Stomach smooth muscle (tissue), 2 donors: ENCODE data around the gene KDM2B.

Experiments used
- H3K27ac ChIP-seq: one replicate; pipeline ENCODE4 v1.7.0; 2013; ENCODE audit warnings: mild to moderate bottlenecking, low read length, inconsistent platforms
- H3K27me3 ChIP-seq, 2 donors: one replicate each; pipeline ENCODE4 v1.7.0; 2013; ENCODE audit warnings: low read length in 2 of 2; ENCODE audit not compliant: insufficient read depth in 2 of 2, control insufficient read depth in 1 of 2
- H3K36me3 ChIP-seq, 2 donors: one replicate each; pipeline ENCODE4 v1.7.0; 2013; ENCODE audit warnings: low read length in 2 of 2; ENCODE audit not compliant: control insufficient read depth in 2 of 2, insufficient read depth in 2 of 2
- H3K4me1 ChIP-seq: one replicate; pipeline ENCODE4 v1.7.0; 2013; ENCODE audit warnings: low read length; ENCODE audit not compliant: control insufficient read depth, insufficient read depth
- H3K4me3 ChIP-seq, 2 donors: one replicate each; pipeline ENCODE4 v1.7.0; 2013; ENCODE audit warnings: low read length in 2 of 2
- H3K9ac ChIP-seq, 2 donors: one replicate each; pipeline ENCODE4 v1.7.0; 2013; ENCODE audit warnings: low read length in 2 of 2, mild to moderate bottlenecking in 1 of 2
- H3K9me3 ChIP-seq, 2 donors: one replicate each; pipeline ENCODE4 v1.7.0; 2013; ENCODE audit warnings: low read length in 2 of 2; ENCODE audit not compliant: control insufficient read depth in 2 of 2
- donor health status: healthy.
- donor health status: Pancreatic carcinoma.

KDM2B gene

DNA sequence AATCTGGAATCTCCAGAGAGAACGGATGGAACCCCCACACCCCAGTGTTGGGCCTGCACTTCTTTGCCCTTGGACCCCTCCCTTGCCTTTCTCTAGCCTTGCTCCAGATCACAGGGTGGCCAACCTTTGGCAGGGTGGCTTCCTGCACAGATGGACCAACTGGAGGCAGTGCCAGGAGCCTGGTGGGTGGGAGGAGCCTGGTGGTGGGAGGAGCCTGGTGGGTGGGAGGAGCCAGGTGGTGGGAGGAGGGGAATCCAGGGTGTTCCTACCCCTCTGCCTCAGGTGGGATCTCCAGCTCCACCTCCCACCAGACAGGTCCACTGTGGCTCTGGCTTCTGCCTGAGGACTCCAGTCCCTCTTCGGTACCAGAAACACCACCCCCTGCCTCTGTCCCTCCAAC lies 30.5 kb upstream of the KDM2B start:
- Histone ChIP-seq H3K27me3 (no peaks in the 10 kb centered on the region), H3K4me3 (no peak overlapping the region), H3K9ac (peak overlapping the region in 1 of 2 donors; percentile 29), H3K4me1 (peaks cover 11% of the 10 kb centered on the region), H3K9me3 (no peaks in the 10 kb centered on the region), H3K27ac (peak overlapping the region; percentile 85), H3K36me3 (no peaks in the 10 kb centered on the region)

DNA sequence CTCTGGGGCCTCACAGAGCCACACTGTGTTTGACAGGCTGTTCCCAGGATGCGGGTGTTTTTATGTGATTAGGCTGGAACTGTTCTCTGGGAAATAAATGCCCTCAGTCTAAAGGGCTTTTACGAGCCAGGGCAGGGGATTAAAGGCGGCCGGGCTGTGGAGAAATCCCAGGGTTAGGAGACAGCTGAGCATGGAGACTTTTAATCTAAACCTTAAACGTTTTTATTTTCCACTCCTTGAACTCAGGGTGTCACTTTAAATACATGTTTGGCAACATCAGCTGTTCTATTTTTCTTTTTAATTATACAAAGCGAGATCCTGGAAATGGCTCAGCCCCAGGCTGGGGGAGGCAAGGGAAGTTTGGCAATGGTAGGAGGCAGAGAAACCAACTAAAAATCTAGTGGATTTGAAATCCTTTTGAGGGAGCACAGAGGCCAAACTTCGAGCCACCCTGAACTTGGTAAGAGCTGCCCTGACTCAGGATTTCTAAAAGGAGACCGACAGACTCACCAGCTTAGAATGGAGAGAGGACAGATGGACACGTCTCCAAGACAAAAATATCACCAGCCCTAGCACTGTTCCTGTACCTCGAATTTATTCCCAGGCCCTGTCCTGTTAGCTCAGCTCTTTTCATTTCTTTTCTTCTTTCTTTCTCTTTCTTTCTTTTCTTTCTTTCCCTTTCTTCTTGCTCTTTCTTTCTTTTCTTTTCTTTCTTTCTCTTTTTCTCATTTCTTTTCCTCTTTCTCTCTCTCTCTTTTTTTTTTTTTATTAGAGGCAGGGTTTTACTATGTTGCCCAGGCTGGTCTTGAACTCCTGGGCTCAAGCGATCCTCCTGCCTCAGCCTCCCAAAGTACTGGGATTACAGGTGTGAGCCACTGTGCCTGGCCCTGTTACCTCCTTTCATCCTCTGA lies 29.7 kb upstream of the KDM2B start:
- H3K27me3 ChIP-seq, result no peaks in the 10 kb centered on the region
- H3K4me3 ChIP-seq, result peak overlapping the region in 1 of 2 donors; percentile 35
- peak overlapping the region; percentile 85 for H3K27ac ChIP-seq
- H3K9me3 ChIP-seq, result no peaks in the 10 kb centered on the region
- H3K9ac ChIP-seq, result peak overlapping the region; percentile 29 to 71
- no peaks in the 10 kb centered on the region for H3K36me3 ChIP-seq
- peaks cover 11% of the 10 kb centered on the region for H3K4me1 ChIP-seq

DNA sequence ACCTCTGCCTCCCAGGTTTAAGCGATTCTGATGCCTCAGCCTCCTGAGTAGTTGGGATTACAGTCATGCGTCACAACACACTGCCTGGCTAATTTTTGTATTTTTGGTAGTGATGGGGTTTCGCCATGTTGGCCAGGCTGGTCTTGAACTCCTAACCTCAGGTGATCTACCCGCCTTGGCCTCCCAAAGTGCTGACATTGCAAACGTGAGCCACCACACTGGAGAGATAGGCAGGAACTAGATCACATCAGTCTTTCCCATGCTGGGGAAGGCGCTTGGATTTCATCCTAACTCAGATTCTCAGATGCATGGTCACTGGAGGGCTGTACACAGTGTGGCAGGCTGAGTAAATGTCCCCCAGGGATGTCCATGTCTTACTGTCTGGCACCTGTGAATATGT lies 27.5 kb upstream of the KDM2B start:
- H3K9me3 ChIP-seq, result no peaks in the 10 kb centered on the region
- no peak overlapping the region for H3K4me3 ChIP-seq
- H3K36me3 ChIP-seq, result no peaks in the 10 kb centered on the region
- peaks cover 11% of the 10 kb centered on the region for H3K4me1 ChIP-seq
- no peaks in the 10 kb centered on the region for H3K27me3 ChIP-seq
- no peak overlapping the region for H3K9ac ChIP-seq
- peak overlapping the region; percentile 11 for H3K27ac ChIP-seq

DNA sequence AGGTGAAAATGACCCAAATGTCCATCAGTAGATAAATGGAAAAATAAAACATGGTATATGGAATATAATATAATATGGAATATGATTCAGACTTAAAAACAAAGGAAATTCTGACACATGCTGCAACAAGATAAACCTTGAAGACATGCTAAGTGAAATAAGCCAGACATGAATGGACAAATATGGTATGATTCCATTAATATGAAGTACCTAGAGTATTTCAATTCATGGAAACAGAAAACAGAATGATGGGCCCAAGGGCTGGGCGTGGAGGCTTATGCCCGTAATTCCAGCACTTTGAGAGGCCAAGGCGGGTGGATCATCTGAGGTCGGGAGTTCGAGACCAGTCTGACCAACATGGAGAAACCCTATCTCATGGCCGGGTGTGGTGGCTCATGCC lies 22.8 kb upstream of the KDM2B start:
- Histone ChIP-seq H3K4me1 (no peaks in the 10 kb centered on the region), H3K27me3 (no peaks in the 10 kb centered on the region), H3K9me3 (no peaks in the 10 kb centered on the region), H3K9ac (no peak overlapping the region), H3K4me3 (no peak overlapping the region), H3K36me3 (no peaks in the 10 kb centered on the region), H3K27ac (no peak overlapping the region)

DNA sequence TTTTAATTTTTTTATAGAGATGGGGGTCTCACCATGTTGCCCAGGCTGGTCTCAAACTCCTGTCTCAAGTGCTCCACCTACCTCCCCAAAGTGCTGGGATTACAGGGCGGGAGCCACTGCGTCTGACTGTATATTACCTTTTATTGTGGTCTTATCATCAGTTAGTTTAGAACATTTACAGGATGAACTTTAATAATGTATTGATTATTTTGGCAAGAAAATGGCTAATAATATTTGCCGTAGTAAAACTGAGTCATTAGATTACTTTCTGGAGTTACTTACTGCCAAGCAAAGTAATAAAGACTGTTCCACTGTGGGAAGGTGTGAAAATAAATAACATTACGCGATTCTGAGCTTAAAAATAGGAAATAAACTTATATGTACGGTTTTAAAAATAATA lies 21.9 kb upstream of the KDM2B start:
- H3K27ac ChIP-seq, result no peak overlapping the region
- no peak overlapping the region for H3K9ac ChIP-seq
- no peak overlapping the region for H3K4me3 ChIP-seq

DNA sequence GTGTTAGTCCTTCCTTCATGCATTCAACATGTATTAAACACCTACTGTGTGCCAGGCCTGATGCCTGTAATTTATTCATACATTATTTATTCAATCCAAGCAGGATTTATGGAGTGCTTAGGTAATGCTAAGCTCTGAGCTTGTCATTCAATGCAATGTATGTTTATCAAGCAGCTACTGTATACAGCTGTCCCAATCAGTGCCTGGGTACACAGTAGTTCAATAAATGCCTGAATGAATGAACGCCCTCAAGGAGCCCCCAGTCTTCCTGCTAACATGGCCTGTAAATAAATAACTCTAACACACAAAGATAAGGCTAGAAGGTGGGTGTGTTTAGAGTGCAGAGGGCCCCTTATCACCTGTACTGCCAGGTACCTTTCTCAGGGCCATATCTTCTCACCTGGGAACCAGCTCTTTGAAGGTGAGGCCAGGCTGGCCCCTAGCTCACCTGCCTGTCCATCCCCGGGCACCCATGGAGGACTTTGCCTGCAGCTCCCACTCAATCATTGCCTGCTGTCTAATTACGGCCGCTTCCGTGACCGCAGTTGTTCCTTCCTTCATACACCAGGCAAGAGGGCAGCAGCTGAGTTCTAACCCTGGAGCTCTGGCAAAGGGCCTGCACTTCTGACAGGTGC lies 20.0 kb upstream of the KDM2B start:
- no peaks in the 10 kb centered on the region for H3K27me3 ChIP-seq
- H3K9ac ChIP-seq, result no peak overlapping the region
- H3K27ac ChIP-seq, result no peak overlapping the region

More for the DNA sequence above, 21.9 kb upstream of the KDM2B start:
- no peaks in the 10 kb centered on the region for H3K4me1 ChIP-seq
- no peaks in the 10 kb centered on the region for H3K9me3 ChIP-seq
- no peaks in the 10 kb centered on the region for H3K27me3 ChIP-seq
- H3K36me3 ChIP-seq, result no peaks in the 10 kb centered on the region

DNA sequence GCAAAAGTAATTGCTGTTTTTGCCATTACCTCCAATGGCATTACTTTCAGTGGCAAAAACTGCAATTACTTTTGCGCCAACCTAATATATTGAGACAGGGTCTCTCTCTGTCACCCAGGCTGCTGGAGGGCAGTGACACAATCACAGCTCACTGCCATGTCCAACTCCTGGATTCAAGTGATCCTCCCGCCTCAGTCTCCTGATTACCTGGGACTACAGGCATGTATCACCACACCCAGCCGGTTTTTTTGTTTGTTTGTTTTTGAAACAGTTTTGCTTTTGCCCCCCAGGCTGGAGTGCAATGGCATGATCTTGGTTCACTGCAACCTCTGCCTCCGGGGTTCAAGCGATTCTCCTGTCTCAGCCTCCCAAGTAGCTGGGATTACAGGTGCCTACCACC lies 15.7 kb upstream of the KDM2B start:
- Histone ChIP-seq H3K27me3 (no peaks in the 10 kb centered on the region), H3K9me3 (no peaks in the 10 kb centered on the region), H3K4me3 (no peak overlapping the region), H3K4me1 (no peaks in the 10 kb centered on the region), H3K36me3 (no peaks in the 10 kb centered on the region), H3K9ac (no peak overlapping the region), H3K27ac (no peak overlapping the region)

More for the DNA sequence above, 20.0 kb upstream of the KDM2B start:
- Histone ChIP-seq H3K4me3 (no peak overlapping the region), H3K9me3 (no peaks in the 10 kb centered on the region), H3K36me3 (no peaks in the 10 kb centered on the region), H3K4me1 (no peaks in the 10 kb centered on the region)

DNA sequence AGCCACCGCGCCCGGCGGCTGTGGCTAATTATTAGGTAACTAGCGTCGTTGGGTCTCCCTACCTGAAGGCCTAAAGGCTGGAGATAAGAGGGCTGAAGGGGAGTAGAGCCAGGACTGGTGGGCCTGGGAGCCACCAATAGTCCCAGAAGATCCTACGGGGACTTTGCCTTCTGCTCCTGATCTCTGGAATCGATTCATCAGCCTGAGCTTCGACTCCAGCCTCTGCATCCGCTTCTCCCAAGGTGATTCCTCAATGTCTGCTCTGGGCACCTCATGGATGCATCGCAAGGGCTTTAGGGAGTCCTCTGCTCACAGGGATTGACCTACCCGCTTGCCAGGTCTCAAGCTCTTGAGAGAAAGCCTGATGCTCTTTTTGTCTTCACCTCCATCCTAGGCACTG lies 14.7 kb upstream of the KDM2B start:
- Histone ChIP-seq H3K9me3 (no peaks in the 10 kb centered on the region), H3K9ac (no peak overlapping the region), H3K4me3 (no peak overlapping the region)

DNA sequence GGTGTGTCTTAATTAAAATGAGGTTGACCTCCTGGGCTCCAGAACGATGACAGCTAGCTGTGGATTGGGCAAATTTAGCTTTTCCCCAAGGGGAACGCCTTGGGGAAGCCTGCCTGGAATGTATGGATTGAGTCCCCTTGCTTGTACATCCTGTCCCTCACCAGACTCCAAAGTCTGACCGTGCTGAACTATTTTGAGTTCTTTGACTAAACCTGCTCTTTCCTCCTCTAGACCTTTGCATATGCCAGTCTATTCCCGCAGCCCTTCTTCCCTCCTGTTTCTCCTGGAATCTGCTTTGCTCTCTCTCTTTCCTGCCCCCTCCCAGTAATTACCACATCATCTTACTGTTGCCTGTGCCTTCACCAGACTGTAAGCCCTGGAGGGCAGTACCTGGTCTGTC lies 11.5 kb upstream of the KDM2B start:
- Histone ChIP-seq H3K27me3 (no peaks in the 10 kb centered on the region), H3K9ac (no peak overlapping the region), H3K36me3 (no peaks in the 10 kb centered on the region), H3K27ac (no peak overlapping the region), H3K9me3 (no peaks in the 10 kb centered on the region), H3K4me3 (no peak overlapping the region), H3K4me1 (peaks cover 10% of the 10 kb centered on the region)

More for the DNA sequence above, 14.7 kb upstream of the KDM2B start:
- Histone ChIP-seq H3K27ac (no peak overlapping the region), H3K4me1 (peaks cover 5% of the 10 kb centered on the region), H3K27me3 (no peaks in the 10 kb centered on the region), H3K36me3 (no peaks in the 10 kb centered on the region)

DNA sequence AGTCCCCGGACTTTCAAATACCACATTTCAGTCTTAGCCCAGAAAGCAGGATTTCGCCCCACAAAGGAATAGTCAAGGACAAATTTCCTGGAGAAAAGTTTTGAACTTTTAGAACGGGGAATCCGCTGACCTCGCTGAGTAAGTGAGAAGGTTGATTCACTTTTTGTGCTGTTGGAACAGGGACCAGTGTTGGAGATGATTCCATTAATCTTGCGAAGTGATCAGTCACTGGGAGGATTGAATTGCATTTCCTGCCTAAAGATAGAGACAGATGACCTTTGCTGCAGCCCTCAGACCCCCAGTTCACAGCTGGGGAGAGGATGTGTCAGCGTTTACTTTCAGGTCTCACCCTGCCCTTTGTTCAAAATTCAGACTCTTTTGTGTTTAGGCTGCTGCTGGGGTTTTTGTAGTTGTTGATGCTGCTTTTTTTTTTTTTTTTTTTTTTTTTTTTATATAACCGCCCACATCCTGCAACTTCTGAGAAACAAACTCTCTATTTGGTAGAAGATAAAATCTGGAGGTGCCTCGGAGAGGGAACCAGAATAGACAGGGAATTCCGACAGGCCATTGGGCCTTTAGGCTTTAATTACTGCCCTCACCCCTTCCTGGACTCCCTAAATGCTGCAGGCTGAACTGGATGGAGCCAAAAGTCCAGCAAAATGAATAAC lies 9.8 kb upstream of the KDM2B start:
- Histone ChIP-seq H3K4me3 (peak overlapping the region; percentile 54 to 69), H3K9ac (peak overlapping the region; percentile 64 to 90), H3K9me3 (no peaks in the 10 kb centered on the region), H3K36me3 (no peaks in the 10 kb centered on the region), H3K27ac (peak overlapping the region; percentile 88), H3K4me1 (peaks cover 10% of the 10 kb centered on the region), H3K27me3 (no peaks in the 10 kb centered on the region)
